Fibroblast of skin of left quadriceps (primary cell): Measurements from ENCODE around the gene ERC2.

Source experiments
- DNase-seq, 2 experiments: peaks; one replicate each; pipeline ENCODE4 v3.0.0-alpha.2; 2013; ENCODE audit warnings: low read depth in 2 of 2

The ERC2 gene

GRCh38 chr3:55557549-55557948 is 910.7 kb downstream of the ERC2 start:
- no peak for DNase-seq

GRCh38 chr3:55556619-55557537 is 911.4 kb downstream of the ERC2 start:
- peak in 1 of 2 experiments; percentile 37 for DNase-seq

GRCh38 chr3:55555873-55556618 is 912.2 kb downstream of the ERC2 start:
- no peak for DNase-seq

- DNase-seq, result peak; percentile 71
These were observed 913.4 kb downstream of the ERC2 start for GRCh38 chr3:55554634-55555425.

GRCh38 chr3:55551644-55552043 is 916.6 kb downstream of the ERC2 start:
- DNase-seq, result no peak

DNA sequence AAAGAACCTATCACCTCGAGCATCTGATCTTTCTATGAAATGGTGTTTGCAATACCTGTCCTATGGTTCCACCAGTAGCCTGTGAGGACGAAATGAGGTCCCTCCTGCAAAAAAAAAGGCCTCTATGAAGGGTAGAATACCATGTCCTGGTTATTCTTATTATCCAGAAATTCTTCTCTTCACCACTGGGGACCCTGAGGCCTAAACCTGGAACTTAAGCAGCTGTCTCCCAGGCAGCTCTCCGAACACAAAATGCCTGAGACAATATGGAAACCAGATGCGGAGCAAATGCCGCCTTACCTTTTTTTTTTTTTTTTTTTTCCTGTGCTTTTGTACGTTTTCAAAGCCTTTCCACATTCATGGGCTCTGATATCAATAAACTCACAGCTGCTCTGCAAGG is 919.1 kb downstream of the ERC2 start:
- DNase-seq, result peak; percentile 70 to 74

DNA sequence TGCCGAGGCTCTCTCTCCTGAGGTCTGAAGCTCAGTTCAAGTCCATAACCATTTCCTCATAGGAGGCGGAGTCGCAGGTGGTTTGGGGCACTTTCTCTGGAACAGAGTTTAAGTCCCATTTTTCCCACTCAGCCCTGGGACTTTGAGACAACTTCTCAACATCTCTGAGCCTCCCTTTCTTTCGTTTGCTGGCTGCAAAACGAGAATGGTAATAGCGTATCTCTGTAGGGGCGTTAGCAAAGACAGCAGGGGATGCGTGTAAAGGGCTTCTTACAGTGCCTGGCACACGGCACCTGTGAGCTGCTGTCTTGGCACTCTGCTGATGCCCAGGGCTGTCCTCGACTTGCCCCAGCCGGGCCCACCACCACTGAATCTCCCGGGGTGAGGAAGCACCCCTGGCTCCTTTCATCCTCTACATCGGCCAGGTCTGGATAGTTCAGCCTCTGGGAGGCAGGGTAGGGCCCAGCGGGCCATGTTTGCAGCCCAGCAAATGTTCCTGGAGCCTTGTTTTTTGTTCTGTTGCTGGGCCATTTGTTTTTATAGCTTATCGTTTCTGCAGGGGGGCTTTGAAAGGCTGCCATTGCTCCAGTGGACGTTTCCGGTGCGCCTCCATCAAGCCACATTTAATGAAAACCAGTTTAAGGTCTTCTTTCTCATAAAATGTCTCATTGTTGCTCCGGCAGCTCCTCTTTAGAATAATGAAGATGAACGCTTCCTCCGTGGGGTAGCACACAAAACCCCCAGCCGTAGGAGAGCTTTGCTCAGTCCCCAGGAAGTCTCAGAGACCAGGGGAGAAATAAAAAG is 921.2 kb downstream of the ERC2 start:
- DNase-seq, result no peak

DNA sequence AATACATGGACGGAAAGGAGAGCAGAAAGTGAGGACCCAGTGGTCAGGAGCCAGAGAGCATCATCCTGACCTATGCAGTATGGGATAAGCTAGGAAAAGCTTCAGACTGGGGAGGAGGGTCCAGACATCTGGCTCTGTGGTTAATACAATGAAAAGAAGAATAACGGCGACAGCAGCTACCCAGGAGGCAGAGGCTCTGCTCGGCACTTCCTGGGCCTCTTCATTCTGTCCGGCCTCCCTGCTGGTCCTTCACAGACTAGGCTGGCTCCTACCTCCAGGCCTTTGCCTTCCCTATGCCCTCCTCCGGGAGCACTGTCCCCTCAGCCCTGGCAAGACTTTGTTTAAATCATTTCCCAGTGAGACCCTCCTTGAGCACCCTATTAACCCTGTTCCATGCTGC is 922.3 kb downstream of the ERC2 start:
- no peak for DNase-seq

DNA sequence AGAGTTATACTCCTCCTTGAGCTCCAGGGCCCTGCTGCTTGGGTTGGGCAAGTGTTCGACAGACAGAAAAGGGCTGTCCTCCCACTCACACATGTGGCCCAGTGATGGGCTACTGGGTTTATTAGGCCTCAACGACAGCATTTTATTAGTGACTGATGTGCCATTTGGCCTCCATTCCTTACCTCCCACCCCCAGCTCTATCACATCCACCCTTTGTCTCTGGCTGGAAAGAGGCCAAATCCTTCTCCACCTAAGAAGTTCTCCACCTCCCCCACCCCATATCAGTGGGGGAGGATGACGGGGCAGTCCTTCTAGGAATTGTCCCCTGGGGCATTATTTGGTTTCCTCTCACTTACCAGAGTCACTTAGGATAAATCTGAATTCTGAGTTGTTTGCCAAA is 924.0 kb downstream of the ERC2 start:
- DNase-seq, result no peak

DNA sequence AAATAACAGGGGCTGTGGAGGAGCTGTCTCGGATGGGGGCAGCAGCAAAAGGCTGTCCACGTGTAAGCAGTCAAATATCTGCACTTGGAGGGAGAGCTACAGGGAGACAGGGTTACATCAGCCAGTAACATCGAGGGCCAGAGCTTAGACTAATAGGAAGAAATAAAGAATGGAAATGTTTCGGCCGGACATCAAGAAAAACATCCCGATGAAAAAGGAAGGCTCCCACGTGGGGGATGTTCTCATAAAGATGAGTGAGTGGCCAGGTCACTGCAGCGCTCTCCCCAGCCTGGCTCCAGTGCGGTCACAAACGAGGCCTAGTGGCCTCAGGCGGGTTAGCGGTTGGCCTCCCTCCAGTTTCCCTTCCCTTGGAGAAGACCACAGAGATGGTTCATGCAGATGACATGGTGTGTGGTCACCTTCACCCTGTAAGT is 925.1 kb downstream of the ERC2 start:
- DNase-seq, result no peak

GRCh38 chr3:55541456-55541855 is 926.8 kb downstream of the ERC2 start:
- no peak for DNase-seq

- DNase-seq, result no peak
These were observed 927.3 kb downstream of the ERC2 start for GRCh38 chr3:55541016-55541415.

- DNase-seq, result no peak
These were observed 927.7 kb downstream of the ERC2 start for GRCh38 chr3:55540579-55540978.

DNA sequence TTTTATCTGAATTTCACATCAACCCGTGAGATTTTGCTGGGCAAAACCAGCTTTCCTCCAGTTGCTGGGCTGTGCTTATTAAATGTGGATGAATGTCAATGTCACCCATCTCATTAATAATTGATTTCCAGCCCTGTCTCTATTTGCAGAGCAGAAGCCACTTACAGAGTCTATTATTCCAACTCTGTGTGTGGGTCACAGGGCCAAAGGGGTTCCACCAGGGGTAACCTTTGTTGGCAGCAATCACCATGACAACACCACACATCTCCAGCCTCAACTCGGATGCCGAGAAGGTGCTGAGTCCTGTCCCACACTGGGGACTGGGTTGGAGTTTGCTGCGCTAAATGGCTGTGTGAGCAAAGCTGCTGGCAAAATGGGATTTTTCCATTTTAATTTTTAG is 930.1 kb downstream of the ERC2 start:
- no peak for DNase-seq

GRCh38 chr3:55537563-55537962 is 930.7 kb downstream of the ERC2 start:
- DNase-seq, result no peak

DNA sequence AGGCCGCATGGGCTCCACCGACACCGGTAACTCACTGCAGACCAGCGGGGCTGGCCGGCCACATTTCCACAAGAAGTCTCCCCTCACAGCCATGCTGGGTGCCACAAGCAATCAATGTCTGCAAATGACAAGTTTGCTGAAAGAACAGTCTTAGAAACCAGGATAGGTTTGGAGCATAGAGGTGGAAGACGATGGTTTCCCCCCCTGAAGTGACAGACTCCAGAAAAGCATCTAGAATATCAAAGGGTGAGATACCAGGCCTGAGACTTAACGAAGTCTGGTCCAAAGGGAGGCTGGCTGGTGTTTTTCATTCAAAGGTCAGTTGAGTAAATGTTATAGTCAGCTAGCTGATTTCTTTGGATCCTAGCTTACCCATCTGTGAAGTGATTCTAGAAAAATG is 931.1 kb downstream of the ERC2 start:
- no peak for DNase-seq

- no peak for DNase-seq
These were observed 933.4 kb downstream of the ERC2 start for GRCh38 chr3:55534876-55535275.

GRCh38 chr3:55532806-55533205 is 935.5 kb downstream of the ERC2 start:
- DNase-seq, result no peak

DNA sequence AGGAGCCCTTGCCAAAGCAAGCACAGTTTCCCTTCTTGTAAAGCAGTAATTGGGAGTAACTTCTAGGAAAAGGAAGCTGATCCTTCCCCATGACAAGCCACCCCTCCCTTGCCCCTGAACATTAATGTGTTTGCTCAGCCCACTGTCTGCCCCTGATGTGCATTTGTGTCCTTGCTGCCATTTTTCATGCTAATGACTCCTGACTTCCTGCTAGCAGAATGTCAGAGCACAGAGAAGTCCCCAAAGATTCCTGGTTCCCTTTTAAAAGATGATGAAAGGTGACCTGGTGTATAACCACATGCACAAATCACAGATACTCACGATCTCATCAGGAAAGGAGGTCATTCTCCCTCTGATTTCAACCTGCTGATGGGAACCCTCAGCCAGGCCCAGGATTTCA is 936.9 kb downstream of the ERC2 start:
- no peak for DNase-seq

- no peak for DNase-seq
These were observed 940.9 kb downstream of the ERC2 start for GRCh38 chr3:55527361-55527760.

DNA sequence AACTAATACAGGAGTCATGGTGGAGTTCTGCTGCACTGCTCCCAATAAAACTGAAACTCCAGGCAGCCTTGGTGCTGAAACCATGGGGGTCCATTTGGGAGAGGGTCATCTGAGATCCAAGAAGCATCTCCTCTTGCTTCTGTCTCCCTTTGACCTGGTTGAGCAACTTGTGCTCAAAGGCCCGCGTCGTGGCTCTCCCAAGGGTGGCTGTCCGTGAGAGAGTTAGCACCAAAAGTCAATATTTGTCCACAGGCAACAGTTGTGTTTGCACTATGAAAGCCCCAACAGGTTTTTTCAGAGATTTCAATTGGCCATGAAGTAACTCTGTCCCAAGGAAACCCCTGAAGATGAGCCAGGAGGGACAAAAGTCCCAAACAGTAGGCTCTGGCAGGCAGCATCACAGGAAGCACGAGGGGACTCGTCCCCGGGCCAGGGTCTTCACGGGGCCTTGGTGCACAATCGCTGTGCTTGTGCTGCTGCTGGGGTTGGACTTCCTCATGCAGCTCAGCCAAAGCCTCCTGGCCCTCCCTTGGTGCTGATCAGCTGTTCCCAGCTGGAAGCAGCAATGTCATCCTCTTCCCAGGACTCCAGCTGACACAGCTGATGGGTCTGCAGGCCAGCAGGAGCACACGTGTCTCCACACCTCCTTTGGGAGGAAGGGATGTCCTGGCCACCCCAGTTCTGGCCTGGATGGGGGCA is 941.8 kb downstream of the ERC2 start:
- no peak for DNase-seq
